ENCODE results near the gene PTH1R. TPM values are rescaled to one million over a fixed set of nuclear protein-coding genes. Genes with fewer than 3 reads are reported as not detected.

Gene PTH1R
- total and polyA plus RNA-seq, 10 of the 15 experiments (the other 5 are each of a cell fraction or from before 2014, with no cell fraction given) = not detected

- H3K4me2 ChIP-seq (ENCODE audit: control insufficient read depth, insufficient read depth) = no peak overlapping the region
- H3K9me3 ChIP-seq (replicated peaks; ENCODE audit: control insufficient read depth, insufficient read depth, low read length) = no peaks in the 10 kb centered on the region
- BruUV-seq (replicated peaks) = no TSS peak
- in situ Hi-C loops (cut with MboI) = no loop called here
- no peak overlapping the region for H3K4me3 ChIP-seq
- H3K36me3 ChIP-seq (ENCODE audit: control insufficient read depth in 2 of 2, insufficient read depth in 2 of 2, low read length in 1 of 2) = no peaks in the 10 kb centered on the region
- H3K79me2 ChIP-seq (ENCODE audit: control insufficient read depth, insufficient read depth, low read length) = no peaks in the 10 kb centered on the region
- H3K27me3 ChIP-seq (replicated peaks in 1 of 2; ENCODE audit: control insufficient read depth in 2 of 2, insufficient read depth in 2 of 2, low read length in 1 of 2) = no peaks in the 10 kb centered on the region; a peak in 1 of 4 replicates
- intact Hi-C loops (cut with micrococcal nuclease; ENCODE audit: unreplicated experiment) = no loop called here
- no peak overlapping the region for H3K27ac ChIP-seq (ENCODE audit: control insufficient read depth, insufficient read depth)
- no peak overlapping the region for H2AFZ ChIP-seq (ENCODE audit: control insufficient read depth, low read depth, low read length)
- H4K20me1 ChIP-seq (ENCODE audit: control insufficient read depth, insufficient read depth) = no peaks in the 10 kb centered on the region
- ATAC-seq = no peak
- FAIRE-seq = no peak
- ChIA-PET POLR2A (interaction anchor here (0.6 kb wide), 1 partner anchor 70 kb away, joined by 3 read pairs; no protein-coding TSS in a partner anchor), RAD21 (ENCODE audit: unreplicated experiment) (interaction anchor here (1.0 kb wide), 1 partner anchor 11 kb away, joined by 3 read pairs; no protein-coding TSS in a partner anchor), CTCF (interaction anchor here (0.8 to 1.5 kb wide), 4 partner anchors 11 to 133 kb away, joined by 3 to 5 read pairs (median 4); no protein-coding TSS in a partner anchor), SMC1A (ENCODE audit: uncharacterized antibody, unreplicated experiment) (interaction anchor here (1.0 kb wide), 1 partner anchor 28 kb away, joined by 3 read pairs; no protein-coding TSS in a partner anchor)
- 46% methylated on average over 7 of the region's 7 CpGs for WGBS (ENCODE audit: insufficient coverage, insufficient replicate concordance, low lambda C conversion rate, missing lambda C conversion rate)
- H3K9ac ChIP-seq (ENCODE audit: control insufficient read depth, insufficient read depth, low read length) = no peak overlapping the region
- H3K4me1 ChIP-seq (ENCODE audit: control insufficient read depth, insufficient read depth, low read length) = peaks cover 9% of the 10 kb centered on the region
- DNase-seq (ENCODE audit: low read depth, low spot score) = no peak
- no peak for TF ChIP-seq NKRF (conservative IDR thresholded peaks at IDR 0.05)
- no peak for TF ChIP-seq RELA (IDR thresholded peaks at IDR 0.05; ENCODE audit: borderline replicate concordance, partially characterized antibody)
- TF ChIP-seq NRF1 (conservative IDR thresholded peaks at IDR 0.05; ENCODE audit: low read depth, low read length) = no peak
- TF ChIP-seq SREBF2 (IDR thresholded peaks at IDR 0.05; ENCODE audit: low read length) = no peak
- TF ChIP-seq CEBPB (IDR thresholded peaks at IDR 0.05; ENCODE audit: borderline replicate concordance in 1 of 2, low read depth in 2 of 2, low read length in 2 of 2) = no peak
- TF ChIP-seq, protein P1, sequence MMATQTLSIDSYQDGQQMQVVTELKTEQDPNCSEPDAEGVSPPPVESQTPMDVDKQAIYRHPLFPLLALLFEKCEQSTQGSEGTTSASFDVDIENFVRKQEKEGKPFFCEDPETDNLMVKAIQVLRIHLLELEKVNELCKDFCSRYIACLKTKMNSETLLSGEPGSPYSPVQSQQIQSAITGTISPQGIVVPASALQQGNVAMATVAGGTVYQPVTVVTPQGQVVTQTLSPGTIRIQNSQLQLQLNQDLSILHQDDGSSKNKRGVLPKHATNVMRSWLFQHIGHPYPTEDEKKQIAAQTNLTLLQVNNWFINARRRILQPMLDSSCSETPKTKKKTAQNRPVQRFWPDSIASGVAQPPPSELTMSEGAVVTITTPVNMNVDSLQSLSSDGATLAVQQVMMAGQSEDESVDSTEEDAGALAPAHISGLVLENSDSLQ (IDR thresholded peaks at IDR 0.05) = no peak
- TF ChIP-seq, protein P2, sequence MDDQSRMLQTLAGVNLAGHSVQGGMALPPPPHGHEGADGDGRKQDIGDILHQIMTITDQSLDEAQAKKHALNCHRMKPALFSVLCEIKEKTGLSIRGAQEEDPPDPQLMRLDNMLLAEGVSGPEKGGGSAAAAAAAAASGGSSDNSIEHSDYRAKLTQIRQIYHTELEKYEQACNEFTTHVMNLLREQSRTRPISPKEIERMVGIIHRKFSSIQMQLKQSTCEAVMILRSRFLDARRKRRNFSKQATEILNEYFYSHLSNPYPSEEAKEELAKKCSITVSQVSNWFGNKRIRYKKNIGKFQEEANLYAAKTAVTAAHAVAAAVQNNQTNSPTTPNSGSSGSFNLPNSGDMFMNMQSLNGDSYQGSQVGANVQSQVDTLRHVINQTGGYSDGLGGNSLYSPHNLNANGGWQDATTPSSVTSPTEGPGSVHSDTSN (IDR thresholded peaks at IDR 0.05; ENCODE audit: insufficient replicate concordance, low read depth, low read length) = no peak
- TF ChIP-seq NFIC (IDR thresholded peaks at IDR 0.05; ENCODE audit: low read depth, low read length) = no peak
- no peak for TF ChIP-seq ZBTB33 (IDR thresholded peaks at IDR 0.05)
- TF ChIP-seq USF2 (IDR thresholded peaks at IDR 0.05; ENCODE audit: borderline replicate concordance, low read depth, low read length) = no peak
- TF ChIP-seq WRNIP1 (IDR thresholded peaks at IDR 0.05; ENCODE audit: borderline replicate concordance, low read depth, low read length) = no peak
- no peak for TF ChIP-seq FOXM1 (IDR thresholded peaks at IDR 0.05; ENCODE audit: low read depth, low read length)
- no peak for TF ChIP-seq STAT1 (conservative IDR thresholded peaks at IDR 0.05)
- no peak for TF ChIP-seq GABPA (IDR thresholded peaks at IDR 0.05; ENCODE audit: low read depth)
Measured at GRCh38 chr3:46849045-46849631, 28.4 kb upstream of the PTH1R start.

All from GM12878 (cell line).